Measurements from ENCODE around the gene RAB36. TPM values are rescaled to one million over a fixed set of nuclear protein-coding genes. Genes with fewer than 3 reads are reported as not detected.

The RAB36 gene
- polyA plus RNA-seq, 2 of the 4 experiments (the other 2 are of a cell fraction): 2.5 to 4.0 TPM

- TF ChIP-seq FOSL2 (IDR thresholded peaks at IDR 0.05): no peak
- no peak for TF ChIP-seq FOSL2 (CRISPR knock-in tag; IDR thresholded peaks at IDR 0.05)
- TF ChIP-seq HOXB5 (CRISPR knock-in tag; IDR thresholded peaks at IDR 0.05): no peak
- no peak for TF ChIP-seq RFX5 (IDR thresholded peaks at IDR 0.05)
- no peak for TF ChIP-seq TFCP2L1 (CRISPR knock-in tag; IDR thresholded peaks at IDR 0.05)
- TF ChIP-seq ZSCAN20 (CRISPR knock-in tag; IDR thresholded peaks at IDR 0.05): no peak
- TF ChIP-seq CBX8 (IDR thresholded peaks at IDR 0.05): no peak
- no peak for DNase-seq (ENCODE audit: low read depth in 1 of 2, low spot score in 1 of 2)
- Histone ChIP-seq H3K4me3 (no peak overlapping the region), H3K4me2 (no peak overlapping the region), H3K4me1 (peaks cover 4% of the 10 kb centered on the region; the same call in 1 of the 3 replicates), H3K27ac (no peak overlapping the region), H3K9me3 (no peaks in the 10 kb centered on the region)
- POLR2A ChIA-PET: no interaction called here
- FAIRE-seq: no peak
- ATAC-seq: no peak
- 68% methylated on average over 2 of the region's 3 CpGs for WGBS (ENCODE audit: missing lambda C conversion rate)
- CTCF ChIA-PET: interaction anchor here (1.6 to 6.3 kb wide), 2 partner anchors 9 to 180 kb away, joined by 4 to 57 read pairs; no protein-coding TSS in a partner anchor
Observed at GRCh38 chr22:23137468-23137867, 7.8 kb upstream of the RAB36 start.

DNA sequence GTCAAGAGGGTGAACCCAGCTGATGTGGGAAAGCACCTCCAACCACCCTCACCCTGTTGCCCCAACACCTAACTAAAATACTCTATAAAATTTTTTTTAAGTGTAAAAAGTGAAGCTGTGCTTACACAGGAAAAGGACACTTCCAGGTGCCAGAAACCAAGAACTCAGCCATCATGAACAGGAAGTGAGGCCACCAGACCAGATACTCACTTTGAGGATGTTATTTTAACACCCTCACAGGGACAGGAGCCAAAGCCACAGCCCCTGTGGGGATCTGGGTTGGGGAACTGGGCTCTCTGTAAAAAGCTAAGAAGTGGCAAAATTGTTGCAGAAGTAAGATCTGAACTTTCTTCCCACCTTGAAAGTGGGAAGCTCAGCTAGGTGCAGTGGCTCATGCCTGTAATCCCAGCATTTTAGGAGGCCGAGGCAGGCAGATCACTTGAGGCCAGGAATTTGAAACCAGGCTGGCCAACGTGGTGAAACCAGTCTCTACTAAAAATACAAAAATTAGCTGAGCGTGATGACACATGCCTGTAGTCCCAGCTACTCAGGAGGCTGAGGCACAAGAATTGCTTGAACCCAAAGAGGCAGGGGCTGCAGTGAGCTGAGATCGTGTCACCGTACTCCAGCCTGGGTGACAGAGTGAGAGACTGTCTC lies 7.2 kb upstream of the RAB36 start:
- ATAC-seq (no peak), DNase-seq (ENCODE audit: low read depth in 1 of 2, low spot score in 1 of 2) (no peak), FAIRE-seq (no peak)
- H3K4me2 ChIP-seq: no peak overlapping the region
- no peaks in the 10 kb centered on the region for H3K9me3 ChIP-seq
- H3K4me3 ChIP-seq: no peak overlapping the region
- H3K27ac ChIP-seq: no peak overlapping the region
- ChIA-PET CTCF (interaction anchor here (0.9 to 6.3 kb wide), 3 partner anchors 10 to 562 kb away, joined by 3 to 57 read pairs (median 4); no protein-coding TSS in a partner anchor), POLR2A (no interaction called here)
- TF ChIP-seq, protein P1, sequence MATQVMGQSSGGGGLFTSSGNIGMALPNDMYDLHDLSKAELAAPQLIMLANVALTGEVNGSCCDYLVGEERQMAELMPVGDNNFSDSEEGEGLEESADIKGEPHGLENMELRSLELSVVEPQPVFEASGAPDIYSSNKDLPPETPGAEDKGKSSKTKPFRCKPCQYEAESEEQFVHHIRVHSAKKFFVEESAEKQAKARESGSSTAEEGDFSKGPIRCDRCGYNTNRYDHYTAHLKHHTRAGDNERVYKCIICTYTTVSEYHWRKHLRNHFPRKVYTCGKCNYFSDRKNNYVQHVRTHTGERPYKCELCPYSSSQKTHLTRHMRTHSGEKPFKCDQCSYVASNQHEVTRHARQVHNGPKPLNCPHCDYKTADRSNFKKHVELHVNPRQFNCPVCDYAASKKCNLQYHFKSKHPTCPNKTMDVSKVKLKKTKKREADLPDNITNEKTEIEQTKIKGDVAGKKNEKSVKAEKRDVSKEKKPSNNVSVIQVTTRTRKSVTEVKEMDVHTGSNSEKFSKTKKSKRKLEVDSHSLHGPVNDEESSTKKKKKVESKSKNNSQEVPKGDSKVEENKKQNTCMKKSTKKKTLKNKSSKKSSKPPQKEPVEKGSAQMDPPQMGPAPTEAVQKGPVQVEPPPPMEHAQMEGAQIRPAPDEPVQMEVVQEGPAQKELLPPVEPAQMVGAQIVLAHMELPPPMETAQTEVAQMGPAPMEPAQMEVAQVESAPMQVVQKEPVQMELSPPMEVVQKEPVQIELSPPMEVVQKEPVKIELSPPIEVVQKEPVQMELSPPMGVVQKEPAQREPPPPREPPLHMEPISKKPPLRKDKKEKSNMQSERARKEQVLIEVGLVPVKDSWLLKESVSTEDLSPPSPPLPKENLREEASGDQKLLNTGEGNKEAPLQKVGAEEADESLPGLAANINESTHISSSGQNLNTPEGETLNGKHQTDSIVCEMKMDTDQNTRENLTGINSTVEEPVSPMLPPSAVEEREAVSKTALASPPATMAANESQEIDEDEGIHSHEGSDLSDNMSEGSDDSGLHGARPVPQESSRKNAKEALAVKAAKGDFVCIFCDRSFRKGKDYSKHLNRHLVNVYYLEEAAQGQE (IDR thresholded peaks at IDR 0.05): no peak
- TF ChIP-seq RFX5 (IDR thresholded peaks at IDR 0.05): no peak
- TF ChIP-seq, protein P2, sequence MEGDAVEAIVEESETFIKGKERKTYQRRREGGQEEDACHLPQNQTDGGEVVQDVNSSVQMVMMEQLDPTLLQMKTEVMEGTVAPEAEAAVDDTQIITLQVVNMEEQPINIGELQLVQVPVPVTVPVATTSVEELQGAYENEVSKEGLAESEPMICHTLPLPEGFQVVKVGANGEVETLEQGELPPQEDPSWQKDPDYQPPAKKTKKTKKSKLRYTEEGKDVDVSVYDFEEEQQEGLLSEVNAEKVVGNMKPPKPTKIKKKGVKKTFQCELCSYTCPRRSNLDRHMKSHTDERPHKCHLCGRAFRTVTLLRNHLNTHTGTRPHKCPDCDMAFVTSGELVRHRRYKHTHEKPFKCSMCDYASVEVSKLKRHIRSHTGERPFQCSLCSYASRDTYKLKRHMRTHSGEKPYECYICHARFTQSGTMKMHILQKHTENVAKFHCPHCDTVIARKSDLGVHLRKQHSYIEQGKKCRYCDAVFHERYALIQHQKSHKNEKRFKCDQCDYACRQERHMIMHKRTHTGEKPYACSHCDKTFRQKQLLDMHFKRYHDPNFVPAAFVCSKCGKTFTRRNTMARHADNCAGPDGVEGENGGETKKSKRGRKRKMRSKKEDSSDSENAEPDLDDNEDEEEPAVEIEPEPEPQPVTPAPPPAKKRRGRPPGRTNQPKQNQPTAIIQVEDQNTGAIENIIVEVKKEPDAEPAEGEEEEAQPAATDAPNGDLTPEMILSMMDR (IDR thresholded peaks at IDR 0.05): no peak
- TF ChIP-seq GATA3 (IDR thresholded peaks at IDR 0.05; ENCODE audit: borderline replicate concordance): no peak
- no peak for TF ChIP-seq TFCP2L1 (CRISPR knock-in tag; IDR thresholded peaks at IDR 0.05)
- no peak for TF ChIP-seq SMC3 (IDR thresholded peaks at IDR 0.05)
- TF ChIP-seq MAZ (IDR thresholded peaks at IDR 0.05; ENCODE audit: borderline replicate concordance, low read depth, low read length): no peak
- TF ChIP-seq HOXA7 (CRISPR knock-in tag; IDR thresholded peaks at IDR 0.05): no peak
- no peak for TF ChIP-seq KDM5A (IDR thresholded peaks at IDR 0.05)
- no peak for TF ChIP-seq FOSB (CRISPR knock-in tag; IDR thresholded peaks at IDR 0.05)
- no peak for TF ChIP-seq NR3C1 (IDR thresholded peaks at IDR 0.05)
- no peak for TF ChIP-seq ATOH8 (CRISPR knock-in tag; IDR thresholded peaks at IDR 0.05; ENCODE audit: low read depth)
- TF ChIP-seq, protein P3, sequence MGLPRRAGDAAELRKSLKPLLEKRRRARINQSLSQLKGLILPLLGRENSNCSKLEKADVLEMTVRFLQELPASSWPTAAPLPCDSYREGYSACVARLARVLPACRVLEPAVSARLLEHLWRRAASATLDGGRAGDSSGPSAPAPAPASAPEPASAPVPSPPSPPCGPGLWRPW (IDR thresholded peaks at IDR 0.05): no peak
- no peak for TF ChIP-seq NFE2L2 (conservative IDR thresholded peaks at IDR 0.05; ENCODE audit: low read length)
- WGBS (ENCODE audit: missing lambda C conversion rate): 86% methylated on average over 5 of the region's 5 CpGs
- peaks cover 8% of the 10 kb centered on the region; the same call in 1 of the 3 replicates for H3K4me1 ChIP-seq
